Stomach (tissue), 9 donors: ENCODE results near the gene FES. TPM values are rescaled to one million over a fixed set of nuclear protein-coding genes. Genes with fewer than 3 reads are reported as not detected.
A peak's percentile ranks its signal among the peaks of the same experiment; 100 is the strongest.

Experiments used
- DNase-seq, 2 donors: peaks; one replicate each; pipeline versions ENCODE4 v3.0.0 to v3.0.0-alpha.2; 2013 to 2019
- H3K27ac ChIP-seq, 5 donors: fragments of 200-600 bp in 4 of 5; sonication (generic) in 4 of 5; one replicate each; pipeline ENCODE4 v1.5.1; 2013 to 2019; ENCODE audit warnings: mild to moderate bottlenecking in 1 of 5, moderate library complexity in 1 of 5
- H3K27me3 ChIP-seq, 3 donors: fragments of 200-600 bp; sonication (generic); one replicate each; pipeline ENCODE4 v1.5.1; 2017 to 2019; ENCODE audit warnings: mixed run types in 1 of 3
- H3K36me3 ChIP-seq, 4 donors: fragments of 200-600 bp; sonication (generic); 1 replicate in 3 of 4; 2 replicates in 1 of 4; pipeline ENCODE4 v1.5.1; 2016 to 2019
- H3K4me1 ChIP-seq, 4 donors: fragments of 200-600 bp; sonication (generic); one replicate each; pipeline ENCODE4 v1.5.1; 2016 to 2019
- H3K4me3 ChIP-seq, 4 donors: fragments of 200-600 bp; sonication (generic) in 3 of 4; one replicate each; pipeline ENCODE4 v1.5.1; 2016 to 2019; ENCODE audit warnings: mild to moderate bottlenecking in 1 of 4
- H3K9me3 ChIP-seq, 4 donors: fragments of 200-600 bp; sonication (generic); one replicate each; pipeline ENCODE4 v1.5.1; 2016 to 2019
- EP300 ChIP-seq: sonication (generic); formaldehyde crosslinking; IDR thresholded peaks from one replicate; pipeline ENCODE4 v1.6.1; 2017; ENCODE audit warnings: antibody characterized with exemption
- POLR2A ChIP-seq, 4 donors: fragments of 450-650 bp; IDR thresholded peaks; one replicate each; pipeline ENCODE4 v1.6.1; 2016; ENCODE audit warnings: antibody characterized with exemption in 4 of 4, control low read depth in 2 of 4, mild to moderate bottlenecking in 1 of 4, moderate library complexity in 1 of 4
- POLR2AphosphoS5 ChIP-seq, 3 donors: sonication (generic); formaldehyde crosslinking; IDR thresholded peaks; one replicate each; pipeline ENCODE4 v1.6.1; 2016; ENCODE audit warnings: antibody characterized with exemption in 3 of 3
- WGBS, 5 donors: extraction: QIAGEN DNeasy Blood & Tissue Kit in 3 of 5; methylation state at CpG; one replicate each; pipeline versions ENCODE4 v1.1.5 to v1.1.7; 2013 to 2018; 5-methylcytosine and 5-hydroxymethylcytosine counted together
- intact Hi-C: fragments of 100-400 bp; cut with DNase I; formaldehyde crosslinking; loops from one replicate; pipeline ENCODE4 v1.15.1; 2023; ENCODE audit warnings: low total_unique reads
- polyA plus RNA-seq, 3 donors: library from polyadenylated mRNA; stranded (reverse); fragments of 200-250 nt; gene quantifications; one replicate each; pipeline ENCODE4 v1.2.3, GENCODE V29; 2013
- total RNA-seq, 5 donors: library from RNA; depleted of rRNA; stranded (reverse); fragments of >200 nt; gene quantifications; one replicate each; pipeline versions ENCODE4 v1.1.0 to v1.2.3, GENCODE V29; 2014 to 2016
- TF ChIP-seq, protein P1 (sequence below), 7 experiments: fragments of 450-650 bp in 4 of 7; fragments of 200-600 bp in 3 of 7; sonication (generic) in 3 of 7; IDR thresholded peaks; one replicate each; pipeline ENCODE4 v1.5.1; 2016 to 2019; ENCODE audit warnings: antibody characterized with exemption in 7 of 7, control low read depth in 2 of 7, mild to moderate bottlenecking in 1 of 7
- donor health status: healthy with polysubstance abuse.
- donor health status: Bipolar disorder and iron deficiency.
- donor health status: healthy.

Gene FES
- total and polyA plus RNA-seq, 8 donors = 8.0 to 49.1 (median 19.2) TPM

DNA sequence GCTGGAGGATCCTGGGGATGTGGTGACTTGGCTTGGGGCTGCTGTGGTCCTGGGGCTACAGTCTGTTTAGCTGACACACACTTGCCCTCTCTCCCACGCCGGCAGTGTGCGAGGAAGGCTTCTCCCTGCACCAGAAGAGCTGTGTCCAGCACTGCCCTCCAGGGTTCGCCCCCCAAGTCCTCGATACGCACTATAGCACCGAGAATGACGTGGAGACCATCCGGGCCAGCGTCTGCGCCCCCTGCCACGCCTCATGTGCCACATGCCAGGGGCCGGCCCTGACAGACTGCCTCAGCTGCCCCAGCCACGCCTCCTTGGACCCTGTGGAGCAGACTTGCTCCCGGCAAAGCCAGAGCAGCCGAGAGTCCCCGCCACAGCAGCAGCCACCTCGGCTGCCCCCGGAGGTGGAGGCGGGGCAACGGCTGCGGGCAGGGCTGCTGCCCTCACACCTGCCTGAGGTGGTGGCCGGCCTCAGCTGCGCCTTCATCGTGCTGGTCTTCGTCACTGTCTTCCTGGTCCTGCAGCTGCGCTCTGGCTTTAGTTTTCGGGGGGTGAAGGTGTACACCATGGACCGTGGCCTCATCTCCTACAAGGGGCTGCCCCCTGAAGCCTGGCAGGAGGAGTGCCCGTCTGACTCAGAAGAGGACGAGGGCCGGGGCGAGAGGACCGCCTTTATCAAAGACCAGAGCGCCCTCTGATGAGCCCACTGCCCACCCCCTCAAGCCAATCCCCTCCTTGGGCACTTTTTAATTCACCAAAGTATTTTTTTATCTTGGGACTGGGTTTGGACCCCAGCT, 2.9 kb upstream of the FES start:
- intact Hi-C loops = loop anchor here (5.0 kb wide), 1 partner anchor 164 kb away; the partner anchor contains the start of gene BLM
- Histone ChIP-seq H3K36me3 (peaks cover 58 to 65% (median 62%) of the 10 kb centered on the region in 4 donors), H3K27me3 (no peaks in the 10 kb centered on the region), H3K4me3 (no peak overlapping the region), H3K9me3 (no peaks in the 10 kb centered on the region), H3K27ac (no peak overlapping the region), H3K4me1 (peaks cover 29 to 43% (median 37%) of the 10 kb centered on the region in 4 donors)
- TF ChIP-seq, protein P1, sequence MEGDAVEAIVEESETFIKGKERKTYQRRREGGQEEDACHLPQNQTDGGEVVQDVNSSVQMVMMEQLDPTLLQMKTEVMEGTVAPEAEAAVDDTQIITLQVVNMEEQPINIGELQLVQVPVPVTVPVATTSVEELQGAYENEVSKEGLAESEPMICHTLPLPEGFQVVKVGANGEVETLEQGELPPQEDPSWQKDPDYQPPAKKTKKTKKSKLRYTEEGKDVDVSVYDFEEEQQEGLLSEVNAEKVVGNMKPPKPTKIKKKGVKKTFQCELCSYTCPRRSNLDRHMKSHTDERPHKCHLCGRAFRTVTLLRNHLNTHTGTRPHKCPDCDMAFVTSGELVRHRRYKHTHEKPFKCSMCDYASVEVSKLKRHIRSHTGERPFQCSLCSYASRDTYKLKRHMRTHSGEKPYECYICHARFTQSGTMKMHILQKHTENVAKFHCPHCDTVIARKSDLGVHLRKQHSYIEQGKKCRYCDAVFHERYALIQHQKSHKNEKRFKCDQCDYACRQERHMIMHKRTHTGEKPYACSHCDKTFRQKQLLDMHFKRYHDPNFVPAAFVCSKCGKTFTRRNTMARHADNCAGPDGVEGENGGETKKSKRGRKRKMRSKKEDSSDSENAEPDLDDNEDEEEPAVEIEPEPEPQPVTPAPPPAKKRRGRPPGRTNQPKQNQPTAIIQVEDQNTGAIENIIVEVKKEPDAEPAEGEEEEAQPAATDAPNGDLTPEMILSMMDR (IDR thresholded peaks at IDR 0.05) = no peak
- no peak for TF ChIP-seq POLR2A (IDR thresholded peaks at IDR 0.05)
- no peak for TF ChIP-seq POLR2AphosphoS5 (IDR thresholded peaks at IDR 0.05)
- TF ChIP-seq EP300 = no peak
- DNase-seq = no peak
- whole genome bisulfite sequencing, 5 donors = 76 to 89% (median 82%) methylated on average over 19 to 35 of the region's 35 CpGs

DNA sequence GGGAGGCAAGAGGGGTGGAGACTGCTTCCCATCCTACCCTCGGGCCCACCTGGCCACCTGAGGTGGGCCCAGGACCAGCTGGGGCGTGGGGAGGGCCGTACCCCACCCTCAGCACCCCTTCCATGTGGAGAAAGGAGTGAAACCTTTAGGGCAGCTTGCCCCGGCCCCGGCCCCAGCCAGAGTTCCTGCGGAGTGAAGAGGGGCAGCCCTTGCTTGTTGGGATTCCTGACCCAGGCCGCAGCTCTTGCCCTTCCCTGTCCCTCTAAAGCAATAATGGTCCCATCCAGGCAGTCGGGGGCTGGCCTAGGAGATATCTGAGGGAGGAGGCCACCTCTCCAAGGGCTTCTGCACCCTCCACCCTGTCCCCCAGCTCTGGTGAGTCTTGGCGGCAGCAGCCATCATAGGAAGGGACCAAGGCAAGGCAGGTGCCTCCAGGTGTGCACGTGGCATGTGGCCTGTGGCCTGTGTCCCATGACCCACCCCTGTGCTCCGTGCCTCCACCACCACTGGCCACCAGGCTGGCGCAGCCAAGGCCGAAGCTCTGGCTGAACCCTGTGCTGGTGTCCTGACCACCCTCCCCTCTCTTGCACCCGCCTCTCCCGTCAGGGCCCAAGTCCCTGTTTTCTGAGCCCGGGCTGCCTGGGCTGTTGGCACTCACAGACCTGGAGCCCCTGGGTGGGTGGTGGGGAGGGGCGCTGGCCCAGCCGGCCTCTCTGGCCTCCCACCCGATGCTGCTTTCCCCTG, 2.2 kb upstream of the FES start:
- H3K27ac ChIP-seq = peak overlapping the region in 3 of 5 donors; percentile 92 to 96 (median 92)

DNA sequence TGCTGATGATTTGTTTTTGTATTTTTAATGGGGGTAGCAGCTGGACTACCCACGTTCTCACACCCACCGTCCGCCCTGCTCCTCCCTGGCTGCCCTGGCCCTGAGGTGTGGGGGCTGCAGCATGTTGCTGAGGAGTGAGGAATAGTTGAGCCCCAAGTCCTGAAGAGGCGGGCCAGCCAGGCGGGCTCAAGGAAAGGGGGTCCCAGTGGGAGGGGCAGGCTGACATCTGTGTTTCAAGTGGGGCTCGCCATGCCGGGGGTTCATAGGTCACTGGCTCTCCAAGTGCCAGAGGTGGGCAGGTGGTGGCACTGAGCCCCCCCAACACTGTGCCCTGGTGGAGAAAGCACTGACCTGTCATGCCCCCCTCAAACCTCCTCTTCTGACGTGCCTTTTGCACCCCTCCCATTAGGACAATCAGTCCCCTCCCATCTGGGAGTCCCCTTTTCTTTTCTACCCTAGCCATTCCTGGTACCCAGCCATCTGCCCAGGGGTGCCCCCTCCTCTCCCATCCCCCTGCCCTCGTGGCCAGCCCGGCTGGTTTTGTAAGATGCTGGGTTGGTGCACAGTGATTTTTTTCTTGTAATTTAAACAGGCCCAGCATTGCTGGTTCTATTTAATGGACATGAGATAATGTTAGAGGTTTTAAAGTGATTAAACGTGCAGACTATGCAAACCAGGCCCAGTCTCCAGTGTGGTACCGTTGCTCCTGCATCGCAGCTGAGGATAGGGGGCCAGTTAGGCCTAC, 1.4 kb upstream of the FES start:
- no peak for DNase-seq
- TF ChIP-seq POLR2AphosphoS5 (IDR thresholded peaks at IDR 0.05) = no peak
- TF ChIP-seq, protein P1 (IDR thresholded peaks at IDR 0.05) = no peak
- no peak for TF ChIP-seq POLR2A (IDR thresholded peaks at IDR 0.05)
- TF ChIP-seq EP300 = no peak
- Histone ChIP-seq H3K36me3 (peaks cover 42 to 60% (median 54%) of the 10 kb centered on the region in 4 donors), H3K9me3 (no peaks in the 10 kb centered on the region), H3K4me1 (peaks cover 29 to 49% (median 43%) of the 10 kb centered on the region in 4 donors), H3K4me3 (peak overlapping the region in 1 of 4 donors; percentile 55), H3K27me3 (no peaks in the 10 kb centered on the region), H3K27ac (peak overlapping the region; percentile 82 to 96 (median 92))
- WGBS, 5 donors = 63 to 75% (median 69%) methylated on average over 13 of the region's 13 CpGs
- intact Hi-C loops = loop anchor here (5.0 kb wide), 1 partner anchor 166 kb away; the partner anchor contains the start of gene BLM

More for the DNA sequence above, 2.2 kb upstream of the FES start:
- DNase-seq = no peak
- Histone ChIP-seq H3K4me3 (no peak overlapping the region), H3K9me3 (no peaks in the 10 kb centered on the region), H3K36me3 (peaks cover 50 to 62% (median 59%) of the 10 kb centered on the region in 4 donors), H3K27me3 (no peaks in the 10 kb centered on the region), H3K4me1 (peaks cover 29 to 49% (median 43%) of the 10 kb centered on the region in 4 donors)
- WGBS, 5 donors = 85 to 92% (median 88%) methylated on average over 17 to 19 of the region's 19 CpGs
- intact Hi-C loops = loop anchor here (5.0 kb wide), 1 partner anchor 165 kb away; the partner anchor contains the start of gene BLM
- TF ChIP-seq EP300 (no peak), POLR2A (IDR thresholded peaks at IDR 0.05) (no peak), POLR2AphosphoS5 (IDR thresholded peaks at IDR 0.05) (no peak)
- TF ChIP-seq, protein P1 (IDR thresholded peaks at IDR 0.05) = no peak
